Smooth muscle cell (in vitro differentiated cells): ENCODE results near the gene ALDOB. TPM values are rescaled to one million over a fixed set of nuclear protein-coding genes. Genes with fewer than 3 reads are reported as not detected.

Source experiments
- DNase-seq: peaks from one replicate; lab custom pipeline; 2025; ENCODE audit not compliant: unreplicated experiment; lab: John Stamatoyannopoulos, UW
- H2AFZ ChIP-seq: fragments of 200-600 bp; sonication (generic); 2 replicates; pipeline ENCODE4 v1.6.0; 2016; ENCODE audit warnings: antibody characterized with exemption, low read depth, mild to moderate bottlenecking
- H3F3A ChIP-seq: fragments of 200-600 bp; sonication (generic); 2 replicates; pipeline ENCODE4 v1.6.0; 2017; ENCODE audit warnings: antibody characterized with exemption, low read depth
- H3K27ac ChIP-seq: fragments of 200-600 bp; sonication (generic); 2 replicates; pipeline ENCODE4 v1.5.1; 2016; ENCODE audit warnings: low read depth, mild to moderate bottlenecking
- H3K27me3 ChIP-seq: fragments of 200-600 bp; sonication (generic); 2 replicates; pipeline ENCODE4 v1.6.1; 2016; ENCODE audit warnings: low read depth, mild to moderate bottlenecking
- H3K36me3 ChIP-seq: fragments of 200-600 bp; sonication (generic); 2 replicates; pipeline ENCODE4 v1.5.1; 2016; ENCODE audit warnings: low read depth
- H3K4me1 ChIP-seq: fragments of 200-600 bp; sonication (generic); 2 replicates; pipeline ENCODE4 v1.5.1; 2016; ENCODE audit warnings: low read depth
- H3K4me2 ChIP-seq: fragments of 200-600 bp; sonication (generic); 2 replicates; pipeline ENCODE4 v1.6.0; 2016; ENCODE audit warnings: mild to moderate bottlenecking
- H3K4me3 ChIP-seq: fragments of 200-600 bp; sonication (generic); 2 replicates; pipeline ENCODE4 v1.5.1; 2016; ENCODE audit warnings: mild to moderate bottlenecking
- H3K79me2 ChIP-seq: fragments of 200-600 bp; sonication (generic); 2 replicates; pipeline ENCODE4 v1.6.0; 2016; ENCODE audit warnings: low read depth, mild to moderate bottlenecking
- H3K9ac ChIP-seq: fragments of 200-600 bp; sonication (generic); 2 replicates; pipeline ENCODE4 v1.6.0; 2016; ENCODE audit warnings: low read depth
- H3K9me3 ChIP-seq: fragments of 200-600 bp; sonication (generic); replicated peaks from 2 replicates; pipeline ENCODE4 v1.5.1; 2016; ENCODE audit warnings: low read depth
- H4K20me1 ChIP-seq: fragments of 200-600 bp; sonication (generic); 2 replicates; pipeline ENCODE4 v1.6.0; 2016; ENCODE audit warnings: low read depth
- CTCF ChIP-seq: fragments of 200-600 bp; sonication (generic); IDR thresholded peaks from 2 replicates; pipeline ENCODE4 v1.5.1; 2017; ENCODE audit warnings: borderline replicate concordance, mild to moderate bottlenecking, antibody characterized with exemption; ENCODE audit not compliant: insufficient read depth, poor library complexity, severe bottlenecking
- WGBS: methylation state at CpG from one replicate; pipeline ENCODE4 v1.1.7; 2016; ENCODE audit warnings: low lambda C conversion rate; 5-methylcytosine and 5-hydroxymethylcytosine counted together
- polyA plus RNA-seq: library from polyadenylated mRNA; unstranded; fragments of >200 nt; fragmentation: Nextera tagmentation; extraction: Ambion mirVana; gene quantifications from 2 replicates; pipeline ENCODE4 v1.2.1, GENCODE V29; 2016
- total RNA-seq: library from RNA; depleted of rRNA; stranded (reverse); fragments of >200 nt; gene quantifications from 2 replicates; pipeline ENCODE4 v1.2.3, GENCODE V29; 2014

Gene ALDOB
- total and polyA plus RNA-seq, 2 experiments from 2014 or later = not detected

GRCh38 chr9:101418518-101419430, 16.8 kb downstream of the ALDOB start:
- H3K9me3 ChIP-seq = no peaks in the 10 kb centered on the region
- DNase-seq = no peak
- H3K27me3 ChIP-seq = no peaks in the 10 kb centered on the region
- WGBS = 73% methylated on average over 7 of the region's 7 CpGs
- no peak overlapping the region for H3K4me2 ChIP-seq
- no peak overlapping the region for H3K4me3 ChIP-seq
- H3K79me2 ChIP-seq = no peaks in the 10 kb centered on the region
- no peak overlapping the region for H2AFZ ChIP-seq
- no peaks in the 10 kb centered on the region for H3K4me1 ChIP-seq
- no peaks in the 10 kb centered on the region for H3K36me3 ChIP-seq
- no peaks in the 10 kb centered on the region for H3F3A ChIP-seq
- no peaks in the 10 kb centered on the region for H4K20me1 ChIP-seq
- no peak for TF ChIP-seq CTCF
- H3K27ac ChIP-seq = no peak overlapping the region
- no peak overlapping the region for H3K9ac ChIP-seq

GRCh38 chr9:101417977-101418376, 17.6 kb downstream of the ALDOB start:
- H3K4me3 ChIP-seq = no peak overlapping the region
- no peak overlapping the region for H3K9ac ChIP-seq
- H4K20me1 ChIP-seq = no peaks in the 10 kb centered on the region
- H3K79me2 ChIP-seq = no peaks in the 10 kb centered on the region
- no peak for TF ChIP-seq CTCF
- no peaks in the 10 kb centered on the region for H3F3A ChIP-seq
- H3K4me2 ChIP-seq = no peak overlapping the region
- H3K27me3 ChIP-seq = no peaks in the 10 kb centered on the region
- no peak for DNase-seq
- no peaks in the 10 kb centered on the region for H3K36me3 ChIP-seq
- H3K9me3 ChIP-seq = peaks cover 2% of the 10 kb centered on the region
- H3K27ac ChIP-seq = no peak overlapping the region
- H3K4me1 ChIP-seq = no peaks in the 10 kb centered on the region
- no peak overlapping the region for H2AFZ ChIP-seq

DNA sequence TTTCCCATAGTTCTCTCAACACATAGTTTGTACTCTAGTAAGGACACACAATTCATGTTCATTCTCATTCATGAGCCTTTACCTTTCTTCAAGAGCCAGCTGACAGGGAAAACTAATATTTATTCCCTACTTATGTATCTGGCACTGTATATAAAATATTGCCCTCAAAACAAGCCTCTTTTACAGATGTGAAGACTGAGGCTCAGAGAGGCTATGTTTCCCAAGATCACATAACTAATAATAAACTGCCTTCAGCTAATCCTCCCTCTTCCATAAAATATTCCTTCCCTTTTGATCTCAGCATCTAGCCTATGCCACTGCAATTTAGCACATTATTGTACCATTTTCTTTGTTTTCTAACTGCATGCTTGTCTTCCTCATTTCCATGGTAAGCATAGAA, 18.2 kb downstream of the ALDOB start:
- no peak overlapping the region for H3K4me2 ChIP-seq
- H3K79me2 ChIP-seq = no peaks in the 10 kb centered on the region
- H3F3A ChIP-seq = no peaks in the 10 kb centered on the region

More for the DNA sequence above, 18.2 kb downstream of the ALDOB start:
- no peaks in the 10 kb centered on the region for H3K36me3 ChIP-seq
- H2AFZ ChIP-seq = no peak overlapping the region
- no peaks in the 10 kb centered on the region for H4K20me1 ChIP-seq
- DNase-seq = no peak
- H3K27ac ChIP-seq = no peak overlapping the region
- no peak overlapping the region for H3K9ac ChIP-seq
- no peaks in the 10 kb centered on the region for H3K27me3 ChIP-seq
- no peak overlapping the region for H3K4me3 ChIP-seq
- TF ChIP-seq CTCF = no peak
- peaks cover 6% of the 10 kb centered on the region for H3K9me3 ChIP-seq
- no peaks in the 10 kb centered on the region for H3K4me1 ChIP-seq
